GM21825 (cell line): ENCODE data around the gene BCL2L1.
"Not testable (repeated sequence)": the region's sequence is repeated elsewhere in the genome, so short reads cannot be mapped to it uniquely, and the experiment has no call there.

Source experiments
- ATAC-seq: cut with Tn5 transposase; IDR thresholded peaks from one replicate; pipeline ENCODE4 v1.9.1; 2021; ENCODE audit warnings: mild to moderate bottlenecking, moderate library complexity; ENCODE audit not compliant: unreplicated experiment

BCL2L1 gene

DNA sequence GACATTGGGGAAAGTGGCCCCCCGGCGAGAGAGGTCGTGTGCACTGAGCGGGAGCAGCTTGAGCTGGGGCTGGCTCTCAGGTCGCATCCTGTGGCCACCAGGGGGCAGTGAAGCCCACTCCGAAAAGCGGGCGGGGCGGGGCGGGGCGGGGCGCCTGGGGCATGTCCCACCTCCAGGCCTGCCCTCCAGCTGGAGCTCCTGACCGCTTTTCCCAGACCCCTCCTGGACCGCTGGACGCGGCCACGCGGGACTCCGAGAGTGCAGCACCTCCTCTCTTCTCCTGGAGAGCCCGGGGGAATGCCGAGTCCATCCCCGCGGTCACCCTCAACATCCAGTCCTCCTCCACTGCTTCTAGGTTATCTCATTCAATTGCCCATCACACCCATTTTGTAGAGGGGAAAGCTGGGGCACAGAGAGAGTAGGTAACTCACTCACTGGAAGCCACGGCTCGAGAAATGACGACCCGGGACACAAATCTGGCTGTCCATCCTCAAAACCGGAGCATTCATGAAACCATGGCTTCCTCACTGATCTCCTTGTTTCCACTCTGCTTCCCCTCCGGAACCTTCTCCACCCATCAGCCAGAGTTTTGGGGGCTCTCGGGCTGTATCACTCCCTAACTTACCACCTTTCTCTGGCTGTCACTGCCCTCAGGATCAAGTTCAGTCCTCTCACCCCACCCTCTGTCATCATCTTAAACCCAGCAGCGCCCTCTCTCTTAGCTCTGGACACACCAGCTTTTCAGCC is 60.9 kb downstream of the BCL2L1 start:
- ATAC-seq = peak; percentile 54

- ATAC-seq = no peak
Measured at GRCh38 chr20:31654534-31654933, 68.1 kb downstream of the BCL2L1 start.

DNA sequence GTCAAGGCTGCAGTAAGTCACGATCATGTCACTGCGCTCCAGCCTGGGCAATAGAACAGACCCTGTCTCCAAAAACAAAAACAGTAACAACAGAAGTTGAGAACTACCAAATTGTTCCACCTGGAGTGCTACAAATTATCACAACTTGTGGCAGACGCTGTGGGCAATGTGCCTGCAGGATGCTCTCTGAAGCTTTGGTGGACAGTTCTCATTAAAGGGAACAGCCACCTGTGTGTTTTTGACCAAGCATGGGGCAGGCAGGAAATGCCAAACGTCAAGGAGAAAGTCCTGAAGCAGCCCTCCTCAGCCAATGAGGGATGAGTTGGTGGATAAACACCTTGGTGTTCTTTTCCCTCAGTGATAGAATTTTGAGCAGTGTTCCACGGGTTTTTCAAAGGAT is 69.1 kb downstream of the BCL2L1 start:
- ATAC-seq = no peak

DNA sequence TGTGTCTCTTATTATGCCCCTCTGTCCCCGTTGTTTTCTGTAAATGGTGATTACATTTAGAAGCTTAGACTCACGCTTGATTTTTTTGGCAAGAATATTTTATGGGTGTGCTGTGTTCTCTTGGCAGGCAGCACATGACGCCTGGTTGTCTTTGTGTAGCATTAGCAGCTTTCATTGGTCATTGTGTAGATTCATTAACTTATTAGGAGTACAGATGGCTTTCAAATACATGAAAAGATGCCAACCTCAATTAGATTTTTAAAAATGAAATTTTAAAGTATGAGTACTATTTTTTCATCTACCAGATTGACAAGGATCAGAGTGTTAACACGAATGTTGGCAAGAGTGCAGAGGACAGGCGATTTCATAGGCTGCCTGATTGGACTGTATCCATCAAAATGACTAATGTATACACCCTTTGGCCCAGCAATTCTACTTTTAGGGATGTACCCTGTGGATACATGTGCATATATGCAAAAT is 69.7 kb downstream of the BCL2L1 start:
- no peak for ATAC-seq

DNA sequence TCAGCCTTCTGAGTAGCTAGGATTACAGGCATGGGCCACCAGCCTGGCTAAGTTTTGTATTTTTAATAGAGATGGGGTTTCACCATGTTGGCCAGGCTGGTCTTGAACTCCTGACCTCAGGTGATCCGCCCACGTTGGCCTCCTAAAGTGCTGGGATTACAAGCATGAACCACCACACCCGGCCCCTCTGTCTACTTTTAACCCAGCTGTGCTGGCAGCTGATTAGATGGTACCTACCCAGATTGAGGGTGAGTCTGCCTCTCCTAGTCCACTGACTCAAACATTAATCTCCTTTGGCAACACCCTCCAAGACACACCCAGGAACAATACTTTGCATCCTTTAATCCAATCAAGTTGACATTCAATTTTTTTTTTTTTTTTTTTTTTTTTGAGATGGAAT is 74.6 kb downstream of the BCL2L1 start:
- ATAC-seq = not testable (repeated sequence)

DNA sequence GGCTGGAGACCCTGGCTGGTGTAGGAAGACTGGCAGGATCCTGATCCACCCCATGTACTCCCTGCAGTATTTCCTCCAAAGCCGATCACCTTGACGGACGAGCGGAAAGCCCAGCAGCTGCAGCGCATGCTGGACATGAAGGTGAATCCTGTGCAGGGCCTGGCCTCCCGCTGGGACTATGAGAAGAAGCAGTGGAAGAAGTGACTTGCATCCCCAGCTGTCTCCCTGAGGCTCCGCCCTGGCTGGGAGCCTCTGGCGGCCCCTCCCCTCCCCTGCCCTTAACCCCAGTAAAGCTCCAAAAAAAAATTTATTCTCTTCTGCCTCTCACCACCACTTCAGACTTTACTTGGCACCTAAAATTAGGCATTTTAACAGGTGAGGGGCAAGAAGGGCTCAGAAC is 78.0 kb downstream of the BCL2L1 start:
- ATAC-seq = no peak

DNA sequence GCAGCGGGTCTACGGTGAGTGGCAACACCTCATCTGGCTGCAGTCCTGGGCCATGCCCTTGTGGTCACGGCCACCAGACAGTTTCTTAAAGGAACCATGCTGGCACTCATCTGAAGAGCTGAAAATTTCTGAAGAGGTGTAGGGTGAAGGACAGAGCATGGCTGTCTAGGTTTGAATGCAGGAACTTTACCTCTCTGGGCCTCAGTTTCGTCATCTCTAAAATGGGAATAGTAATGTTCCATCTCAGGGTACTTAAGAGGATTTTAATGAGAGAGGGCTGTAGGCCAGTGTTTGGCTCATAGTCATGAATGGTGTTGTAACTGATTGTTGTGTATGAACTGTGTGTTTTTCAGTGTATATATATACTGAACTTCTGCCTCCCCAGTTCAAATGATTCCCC is 79.1 kb downstream of the BCL2L1 start:
- no peak for ATAC-seq

- ATAC-seq = no peak
Measured at GRCh38 chr20:31642837-31643236, 79.8 kb downstream of the BCL2L1 start.

GRCh38 chr20:31641391-31641790 is 81.3 kb downstream of the BCL2L1 start:
- no peak for ATAC-seq

- ATAC-seq = no peak
Measured at GRCh38 chr20:31640259-31640658, 82.4 kb downstream of the BCL2L1 start.

- ATAC-seq = no peak
Measured at GRCh38 chr20:31638816-31639215, 83.9 kb downstream of the BCL2L1 start.

- ATAC-seq = no peak
Measured at GRCh38 chr20:31638317-31638716, 84.4 kb downstream of the BCL2L1 start.

GRCh38 chr20:31637660-31638059 is 85.0 kb downstream of the BCL2L1 start, which contains the start of gene COX4I2:
TSS of gene COX4I2 (plus strand) at chr20:31637912. CDS start at chr20:31639018, 1,106 bp downstream.
- no peak for ATAC-seq

- no peak for ATAC-seq
Measured at GRCh38 chr20:31633339-31633914, 89.2 kb downstream of the BCL2L1 start.

- no peak for ATAC-seq
Measured at GRCh38 chr20:31632548-31633338, 89.9 kb downstream of the BCL2L1 start.

- no peak for ATAC-seq
Measured at GRCh38 chr20:31630187-31630790, 92.4 kb downstream of the BCL2L1 start.

DNA sequence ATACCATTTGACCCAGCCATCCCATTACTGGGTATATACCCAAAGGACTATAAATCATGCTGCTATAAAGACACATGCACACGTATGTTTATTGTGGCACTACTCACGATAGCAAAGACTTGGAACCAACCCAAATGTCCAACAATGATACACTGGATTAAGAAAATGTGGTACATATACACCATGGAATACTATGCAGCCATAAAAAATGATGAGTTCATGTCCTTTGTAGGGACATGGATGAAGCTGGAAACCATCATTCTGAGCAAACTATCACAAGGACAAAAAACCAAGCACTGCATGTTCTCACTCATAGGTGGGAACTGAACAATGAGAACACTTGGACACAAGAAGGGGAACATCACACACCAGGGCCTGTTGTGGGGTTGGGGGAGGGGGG is 94.6 kb downstream of the BCL2L1 start:
- ATAC-seq = not testable (repeated sequence)

GRCh38 chr20:31626534-31626933 is 96.1 kb downstream of the BCL2L1 start:
- not testable (repeated sequence) for ATAC-seq

GRCh38 chr20:31623123-31623505 is 99.6 kb downstream of the BCL2L1 start:
- not testable (repeated sequence) for ATAC-seq

DNA sequence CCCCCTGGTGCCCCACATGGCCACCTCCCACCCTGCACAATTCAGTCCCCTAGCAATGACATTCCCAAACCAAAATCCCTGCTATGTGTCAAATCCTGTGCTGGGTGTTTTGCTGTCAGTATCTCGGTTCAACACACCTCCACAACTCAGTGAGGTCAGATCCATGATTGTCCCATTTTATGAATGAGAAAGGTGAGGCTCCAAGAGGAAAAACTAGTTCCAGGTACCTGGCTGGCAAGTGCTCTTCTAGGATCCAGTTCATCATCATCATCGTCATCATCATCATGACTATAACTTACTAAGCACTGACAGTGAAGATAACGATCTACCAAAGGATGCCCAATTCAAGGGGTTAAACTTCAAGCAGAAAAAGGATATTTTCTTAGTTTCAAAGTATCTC is 102.4 kb downstream of the BCL2L1 start:
- no peak for ATAC-seq

- ATAC-seq = no peak
Measured at GRCh38 chr20:31617432-31618104, 105.1 kb downstream of the BCL2L1 start.
